Measurements from ENCODE around the gene FAM78B. TPM values are rescaled to one million over a fixed set of nuclear protein-coding genes. Genes with fewer than 3 reads are reported as not detected.
A peak's percentile ranks its signal among the peaks of the same experiment; 100 is the strongest.

FAM78B gene
- polyA plus RNA-seq, 10 donors = 1.9 to 3.8 (median 2.9) TPM

- peak in 2 of 3 donors; percentile 58 to 62 for DNase-seq
Measured at GRCh38 chr1:166069390-166069789, 97.4 kb downstream of the FAM78B start.

DNA sequence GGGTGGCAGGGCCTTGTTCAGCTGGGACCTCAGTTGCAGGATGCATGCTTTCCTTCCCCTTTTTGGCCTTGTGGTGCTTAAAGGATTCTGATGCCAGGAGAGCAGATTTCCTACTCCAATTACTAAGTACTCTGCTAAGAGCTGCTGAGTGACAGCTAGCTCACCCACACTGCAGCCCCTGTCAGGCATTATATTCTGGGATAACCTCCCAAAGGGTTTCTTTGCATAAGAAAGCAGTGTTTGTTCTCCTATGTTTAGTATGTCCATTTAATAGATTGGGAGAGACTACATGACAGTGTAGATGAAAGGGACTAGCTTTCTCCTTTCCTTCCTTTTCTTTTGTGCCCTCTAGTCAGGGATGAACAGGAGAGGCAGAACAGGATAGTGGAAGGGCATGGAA is 100.7 kb downstream of the FAM78B start:
- DNase-seq = no peak

- DNase-seq = no peak
Measured at GRCh38 chr1:166064951-166065350, 101.8 kb downstream of the FAM78B start.

- peak; percentile 52 to 90 (median 86) for DNase-seq
Measured at GRCh38 chr1:166064313-166064926, 102.4 kb downstream of the FAM78B start.

DNA sequence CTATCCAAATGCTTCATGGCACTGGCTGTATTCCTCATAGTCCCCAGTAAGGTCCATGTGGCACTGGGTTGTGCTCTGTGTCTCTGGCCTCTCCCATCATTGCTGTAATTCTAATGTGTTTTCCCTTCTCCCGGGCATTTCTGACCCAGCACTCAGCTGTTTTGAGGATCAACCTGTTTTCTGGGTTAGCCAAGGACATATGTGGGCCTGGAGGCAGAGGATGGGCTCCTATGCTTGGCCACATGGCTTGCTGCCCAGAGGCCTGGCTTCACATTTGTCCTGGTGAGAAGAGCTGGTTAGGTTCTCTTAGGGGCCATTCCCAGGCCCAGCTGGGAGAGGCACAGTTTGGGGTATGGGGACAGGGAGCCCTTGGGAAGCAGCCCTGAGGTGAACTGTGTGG is 103.1 kb downstream of the FAM78B start:
- DNase-seq = peak; percentile 11 to 58 (median 40)

GRCh38 chr1:166062421-166063070 is 104.3 kb downstream of the FAM78B start:
- DNase-seq = no peak

GRCh38 chr1:166057650-166058049 is 109.2 kb downstream of the FAM78B start:
- no peak for DNase-seq

DNA sequence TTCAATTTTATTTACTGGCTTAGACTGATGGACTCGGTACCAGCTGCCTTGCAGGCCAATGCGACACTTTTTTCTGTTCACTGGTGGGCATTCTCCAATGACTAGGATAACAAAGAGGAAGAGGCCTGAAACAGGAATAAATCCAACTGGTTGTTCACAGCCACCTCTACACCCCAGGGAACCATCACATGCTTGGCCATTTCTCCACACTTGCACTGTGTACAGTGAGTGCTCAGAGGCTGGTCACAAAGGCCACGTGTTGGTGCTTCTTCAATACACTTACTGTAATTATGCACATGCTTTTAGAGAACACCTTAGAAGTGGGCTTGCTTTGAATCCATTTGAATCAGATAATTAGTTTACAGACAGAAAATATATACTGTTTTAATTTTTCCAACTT is 113.4 kb downstream of the FAM78B start:
- DNase-seq = no peak

GRCh38 chr1:166040202-166040997 is 126.4 kb downstream of the FAM78B start:
- DNase-seq = no peak

DNA sequence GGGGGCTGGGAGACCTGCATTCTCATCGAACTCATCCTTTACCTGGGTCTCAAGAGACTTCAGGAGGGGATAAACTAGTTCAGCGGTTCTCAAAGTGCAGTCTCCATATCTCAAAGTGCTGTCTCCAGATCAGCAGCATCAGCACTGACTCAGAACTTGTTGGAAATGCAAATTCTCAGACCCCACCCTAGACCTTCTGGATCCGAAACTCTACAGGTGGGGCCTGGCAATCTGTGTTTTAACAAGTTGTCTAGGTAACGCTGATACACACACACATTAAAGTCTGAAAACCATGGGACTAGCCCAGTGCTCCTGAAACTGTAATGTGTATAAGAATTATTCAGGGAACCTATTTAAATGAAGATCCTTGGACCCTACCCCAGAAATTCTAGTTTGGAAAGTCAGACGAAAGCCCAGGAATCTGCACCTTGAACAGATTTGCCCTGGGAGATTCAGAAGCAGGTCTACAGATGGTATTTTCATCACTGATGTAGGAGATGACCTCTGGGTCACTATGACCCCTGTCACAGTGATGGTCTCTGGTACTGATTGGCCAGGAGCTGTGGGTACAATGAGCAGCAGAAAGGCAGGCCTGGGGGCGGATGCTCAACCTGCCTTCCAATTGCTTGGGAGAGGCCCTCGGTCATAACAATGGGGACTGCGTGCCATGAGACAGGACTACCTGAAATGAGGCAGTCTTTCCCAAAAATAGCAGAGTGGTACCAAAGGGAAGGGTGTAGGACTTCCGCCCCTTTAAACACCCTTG is 127.2 kb downstream of the FAM78B start:
- DNase-seq = no peak

GRCh38 chr1:166036092-166036491 is 130.7 kb downstream of the FAM78B start:
- DNase-seq = no peak

DNA sequence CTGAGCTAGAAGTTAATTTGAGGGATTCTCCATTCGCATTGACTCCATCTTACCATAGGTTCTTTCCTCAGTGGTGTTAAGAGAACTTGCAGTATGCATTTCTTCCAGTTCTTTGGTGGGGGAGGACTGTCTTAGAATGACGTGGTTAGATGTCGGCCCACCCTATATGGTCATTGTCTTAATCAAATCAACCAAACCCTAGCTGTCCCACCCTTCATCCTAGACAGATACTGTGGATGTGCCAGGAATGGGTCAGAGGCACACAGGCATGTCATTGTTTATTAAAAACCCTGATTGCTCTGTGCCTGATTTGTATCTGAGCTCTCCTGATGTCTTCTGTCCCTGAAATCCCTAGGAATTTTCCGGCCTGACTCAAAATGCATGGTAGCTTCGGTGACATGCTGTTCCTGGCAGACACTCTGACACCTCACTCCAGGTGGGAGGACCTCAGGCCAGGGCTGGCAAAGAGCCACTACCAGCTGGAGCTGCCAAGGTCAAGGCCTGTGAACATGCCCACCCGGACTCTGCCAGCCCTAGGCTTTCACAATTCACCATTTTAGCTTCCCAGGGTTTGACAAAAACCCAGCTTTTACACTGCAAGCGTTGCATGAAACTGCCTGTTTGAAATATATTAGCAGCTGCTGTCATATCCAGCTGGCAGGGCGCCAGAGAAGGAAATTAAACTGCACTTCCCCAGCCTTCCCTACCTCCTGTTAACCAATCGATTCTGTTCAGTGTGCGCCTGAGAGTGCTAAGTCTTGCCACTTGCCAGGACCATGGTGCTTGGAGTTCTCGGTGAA is 134.0 kb downstream of the FAM78B start:
- peak; percentile 21 to 70 (median 46) for DNase-seq

- DNase-seq = peak in 1 of 3 donors; percentile 2
Measured at GRCh38 chr1:166031932-166032571, 134.7 kb downstream of the FAM78B start.

DNA sequence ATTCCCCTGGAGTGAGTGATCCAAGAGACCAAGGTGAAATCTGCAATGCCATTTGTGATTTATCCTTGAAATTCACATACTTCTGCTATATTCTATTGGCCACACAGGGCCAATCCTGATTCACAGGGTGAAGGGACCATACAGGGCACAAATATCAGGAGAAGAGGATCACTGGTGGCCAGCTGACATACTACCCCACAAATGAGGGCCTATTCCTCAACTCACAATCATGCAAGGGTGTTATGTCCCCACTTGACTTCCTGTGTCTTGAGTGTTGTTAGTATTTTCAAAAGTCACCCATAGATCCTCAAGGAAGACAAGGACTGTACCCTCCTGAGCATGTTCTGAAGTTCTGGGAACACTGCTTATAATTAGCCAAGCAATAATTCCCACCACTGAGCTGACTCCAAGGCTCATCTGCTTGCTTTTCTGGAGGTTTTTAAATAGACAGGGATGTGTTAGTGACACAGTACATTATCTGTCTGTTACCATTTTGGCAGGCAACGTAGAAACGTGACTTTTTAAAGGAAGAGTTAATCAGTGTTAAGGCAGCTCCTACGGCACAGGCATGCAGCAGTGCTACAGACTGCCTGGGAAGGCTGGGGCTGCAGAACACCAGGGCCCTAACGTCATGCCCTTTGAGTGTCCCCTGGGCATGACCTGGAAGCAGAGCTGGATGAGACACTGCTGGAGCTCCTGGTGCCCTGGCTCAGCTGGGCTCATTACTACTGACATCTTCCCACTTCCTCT is 137.4 kb downstream of the FAM78B start:
- DNase-seq = peak in 1 of 3 donors; percentile 6

- no peak for DNase-seq
Measured at GRCh38 chr1:166026555-166026954, 140.2 kb downstream of the FAM78B start.

DNA sequence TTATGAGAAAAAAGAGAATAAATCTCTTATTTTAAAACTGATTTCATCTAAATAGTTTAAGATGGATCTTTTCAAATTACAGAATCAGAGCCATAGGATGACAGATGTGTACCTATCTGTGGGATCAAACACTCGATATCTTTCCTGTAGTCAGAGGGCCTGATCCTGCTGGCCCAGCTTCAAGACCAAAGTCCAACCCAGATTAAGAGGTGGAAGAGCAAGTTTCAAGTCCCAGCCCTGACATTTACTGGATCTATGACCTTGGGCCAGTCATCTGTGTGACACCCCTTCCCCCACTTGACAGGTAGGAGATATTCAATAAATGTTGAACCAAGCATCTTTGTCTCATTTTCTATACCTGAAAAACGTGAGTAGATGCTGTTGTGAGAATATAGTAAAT is 140.7 kb downstream of the FAM78B start:
- no peak for DNase-seq

GRCh38 chr1:166020210-166020609 is 146.6 kb downstream of the FAM78B start:
- DNase-seq = no peak
